Forelimb muscle (tissue), 1 donor: ENCODE data around the gene CYSTM1. TPM values are rescaled to one million over a fixed set of nuclear protein-coding genes. Genes with fewer than 3 reads are reported as not detected.
"Not testable (repeated sequence)": the region's sequence is repeated elsewhere in the genome, so short reads cannot be mapped to it uniquely, and the experiment has no call there.

Experiments
- DNase-seq: peaks from one replicate; pipeline ENCODE4 v3.0.0-alpha.2; 2013; ENCODE audit warnings: low read depth
- polyA plus RNA-seq: library from polyadenylated mRNA; unstranded; fragments of 120-200 nt; gene quantifications from one replicate; pipeline ENCODE4 v1.2.1, GENCODE V29; 2013; ENCODE audit not compliant: insufficient read length

The CYSTM1 gene
- polyA plus RNA-seq, 1 donor, result 40.6 TPM

- no peak for DNase-seq
Observed at GRCh38 chr5:140150201-140150600, 24.8 kb upstream of the CYSTM1 start.

GRCh38 chr5:140151144-140152021 is 23.6 kb upstream of the CYSTM1 start:
- DNase-seq, result no peak

GRCh38 chr5:140152022-140152999 is 22.7 kb upstream of the CYSTM1 start:
- no peak for DNase-seq

- no peak for DNase-seq
Observed at GRCh38 chr5:140153255-140153654, 21.7 kb upstream of the CYSTM1 start.

- DNase-seq, result no peak
Observed at GRCh38 chr5:140153905-140154304, 21.1 kb upstream of the CYSTM1 start.

GRCh38 chr5:140154710-140155381 is 20.1 kb upstream of the CYSTM1 start:
- DNase-seq, result not testable (repeated sequence)

DNA sequence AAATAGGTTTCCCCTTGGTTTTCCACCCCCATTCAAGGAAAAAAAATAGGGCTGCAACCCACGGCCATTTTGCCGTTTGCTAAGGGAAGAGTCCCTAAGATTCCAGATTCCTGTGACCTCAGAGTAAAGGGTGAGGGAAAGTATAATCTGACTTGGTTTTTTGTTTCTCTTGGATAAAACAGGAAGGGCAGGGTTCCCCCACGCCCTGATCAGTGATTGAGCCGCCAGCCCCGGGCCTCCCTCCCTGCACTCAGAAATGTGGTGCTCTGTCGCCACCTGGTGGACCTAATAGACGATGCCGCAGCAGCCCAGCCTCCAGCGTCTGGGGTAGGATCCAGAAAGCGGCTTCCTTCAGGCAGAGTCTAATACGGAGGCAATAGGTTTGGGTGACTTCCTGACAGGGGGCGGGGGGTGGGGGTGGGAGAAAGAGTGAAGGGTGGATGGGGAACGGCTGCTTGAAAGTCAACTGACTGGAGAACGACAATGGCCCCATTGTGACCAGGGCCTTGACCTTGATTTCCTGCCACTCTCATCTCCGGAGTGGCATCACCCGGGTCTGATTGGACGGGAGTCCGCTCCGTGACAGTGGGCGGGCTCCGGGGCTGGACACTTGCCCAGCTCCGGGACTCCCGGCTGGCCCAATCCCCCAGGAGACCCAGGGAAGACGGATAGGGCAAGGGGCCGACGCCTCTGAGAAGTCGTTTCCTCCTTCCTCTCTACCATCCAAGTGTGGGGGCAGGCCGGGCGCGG is 17.8 kb upstream of the CYSTM1 start:
- DNase-seq, result peak; percentile 74

DNA sequence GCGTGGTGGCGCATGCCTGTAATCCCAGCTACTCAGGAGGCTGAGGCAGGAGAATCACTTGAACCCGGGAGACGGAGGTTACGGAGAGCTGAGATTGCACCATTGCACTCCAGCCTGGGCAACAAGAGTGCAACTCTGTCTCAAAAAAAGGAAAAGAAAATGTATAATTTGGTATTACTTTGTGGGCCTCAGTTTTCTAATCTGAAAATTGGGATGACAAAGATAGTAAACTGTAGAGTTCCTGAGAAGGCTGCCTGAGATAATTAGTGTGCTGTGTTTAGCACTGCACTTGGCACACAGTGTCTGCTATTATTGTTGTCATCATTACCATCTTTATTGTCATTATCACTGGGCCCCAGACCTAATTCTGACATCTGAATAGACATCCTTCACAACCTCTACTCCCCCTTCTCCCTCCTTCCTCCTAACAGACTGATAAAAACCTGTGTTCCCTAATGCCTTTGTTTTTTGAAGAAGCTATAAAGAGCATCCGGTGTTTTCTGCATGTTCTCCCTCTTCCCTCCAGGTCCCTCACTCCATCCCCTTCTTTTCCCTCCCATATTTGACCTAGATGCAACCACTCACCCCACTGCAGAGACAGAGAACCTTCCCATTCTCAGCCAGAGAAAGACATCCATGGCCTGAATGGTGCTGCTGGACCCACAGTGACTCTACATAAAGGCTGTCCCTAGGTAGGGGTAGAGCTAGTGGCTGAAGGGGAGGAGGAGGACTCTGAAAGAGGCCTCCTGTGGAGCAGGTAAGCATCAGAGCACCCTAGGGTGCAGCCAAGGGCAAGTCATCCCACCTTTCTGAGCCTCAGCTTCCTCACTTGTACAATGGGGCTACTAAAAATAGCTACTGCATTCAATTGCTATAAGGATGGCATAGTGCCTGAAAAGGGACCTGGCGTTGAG is 15.7 kb upstream of the CYSTM1 start:
- no peak for DNase-seq

DNA sequence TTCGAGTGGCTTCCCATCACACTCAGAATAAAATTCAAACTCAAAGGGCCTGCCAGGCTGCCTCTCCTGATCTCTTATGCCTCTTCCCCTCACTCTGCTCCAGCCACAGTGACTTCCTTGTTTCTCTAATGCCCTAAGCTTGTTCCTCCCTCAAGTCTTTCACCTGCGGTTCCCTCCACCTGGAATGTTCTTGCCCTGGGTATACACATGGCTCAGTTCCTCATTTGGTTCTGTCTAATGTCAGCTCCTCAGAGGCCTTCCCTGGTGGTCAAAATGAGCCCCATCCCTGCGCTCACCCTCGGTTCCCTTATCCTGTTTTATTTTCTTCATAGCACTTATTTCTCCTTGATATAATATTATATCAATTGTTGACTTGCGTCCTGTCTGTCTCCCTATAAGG is 12.7 kb upstream of the CYSTM1 start:
- no peak for DNase-seq

- no peak for DNase-seq
Observed at GRCh38 chr5:140162781-140163180, 12.2 kb upstream of the CYSTM1 start.

GRCh38 chr5:140165101-140165922 is 9.7 kb upstream of the CYSTM1 start:
- no peak for DNase-seq

DNA sequence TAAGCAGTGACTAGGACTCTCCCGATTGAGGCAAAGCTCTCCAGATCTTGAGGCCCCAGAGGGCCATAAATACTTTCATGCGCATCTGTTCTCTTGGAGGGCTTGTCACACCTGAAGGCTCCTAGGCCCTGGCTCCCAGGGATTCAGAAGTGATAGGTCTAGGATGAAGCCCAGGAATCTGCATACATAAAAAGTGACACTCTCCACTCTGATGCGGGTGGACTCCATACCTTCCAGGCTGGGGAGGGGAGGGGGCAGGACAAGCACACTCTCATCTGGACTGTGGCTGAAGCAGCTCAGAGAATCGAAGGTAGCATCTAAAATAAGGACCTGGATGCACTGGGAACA is 9.1 kb upstream of the CYSTM1 start:
- DNase-seq, result no peak

DNA sequence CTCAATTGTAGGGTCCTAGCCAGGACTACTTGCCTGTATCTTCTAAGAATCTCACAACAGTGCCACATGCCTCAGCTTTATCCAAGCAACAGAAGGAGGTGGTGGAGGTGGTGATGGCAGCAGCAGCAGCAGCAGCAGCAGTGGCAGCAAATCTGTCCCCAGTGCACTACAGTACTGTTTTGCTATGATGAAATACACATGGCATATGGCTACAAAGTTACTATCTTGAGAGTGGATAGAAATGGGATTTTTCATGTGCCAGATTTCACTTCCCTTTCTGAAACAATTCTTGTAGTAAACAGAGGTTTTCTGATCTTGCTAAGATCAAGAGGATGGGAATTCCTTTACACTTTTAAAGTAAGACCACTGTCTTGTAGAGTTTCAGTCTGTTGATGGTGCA is 8.1 kb upstream of the CYSTM1 start:
- no peak for DNase-seq

GRCh38 chr5:140168371-140168770 is 6.6 kb upstream of the CYSTM1 start:
- no peak for DNase-seq

DNA sequence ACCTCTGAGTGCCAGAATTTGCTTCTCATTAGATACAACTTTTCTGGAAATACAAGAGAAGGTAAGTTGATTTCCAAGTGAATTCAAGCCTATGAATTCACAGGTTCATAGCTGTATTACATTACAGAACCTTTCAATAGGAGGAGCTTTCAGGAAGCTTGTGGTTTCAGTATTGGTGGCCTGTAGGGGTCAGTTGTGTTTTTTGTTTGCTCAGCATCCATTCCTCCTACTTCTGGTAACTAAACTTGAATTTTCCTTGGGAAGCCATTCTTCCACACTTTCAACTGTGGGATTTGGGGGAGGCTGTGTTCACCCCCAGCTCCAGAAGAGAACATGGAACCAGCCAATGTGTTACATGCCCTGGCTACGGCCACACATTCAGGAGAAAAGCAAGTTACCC is 5.6 kb upstream of the CYSTM1 start:
- DNase-seq, result no peak

- no peak for DNase-seq
Observed at GRCh38 chr5:140172483-140172882, 2.5 kb upstream of the CYSTM1 start.

DNA sequence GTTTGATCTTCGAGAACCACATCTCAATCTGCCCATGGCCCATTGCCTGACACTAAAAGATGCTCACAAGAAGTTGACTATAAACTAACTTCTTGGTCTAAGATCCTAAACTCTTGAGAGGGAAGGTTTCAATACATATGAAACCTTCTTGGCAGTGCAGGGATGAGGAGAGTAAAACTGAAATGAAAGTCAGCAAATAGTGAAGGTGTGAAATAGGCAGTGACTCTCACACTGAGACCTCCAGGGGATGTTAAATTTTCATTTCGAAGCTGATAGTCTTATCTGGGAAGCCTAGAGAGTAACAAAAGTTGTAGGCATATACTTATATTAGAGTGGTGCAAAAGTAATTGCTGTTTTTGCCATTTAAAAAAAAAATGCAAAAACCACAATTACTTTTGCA is 974 bp upstream of the CYSTM1 start:
- DNase-seq, result no peak

DNA sequence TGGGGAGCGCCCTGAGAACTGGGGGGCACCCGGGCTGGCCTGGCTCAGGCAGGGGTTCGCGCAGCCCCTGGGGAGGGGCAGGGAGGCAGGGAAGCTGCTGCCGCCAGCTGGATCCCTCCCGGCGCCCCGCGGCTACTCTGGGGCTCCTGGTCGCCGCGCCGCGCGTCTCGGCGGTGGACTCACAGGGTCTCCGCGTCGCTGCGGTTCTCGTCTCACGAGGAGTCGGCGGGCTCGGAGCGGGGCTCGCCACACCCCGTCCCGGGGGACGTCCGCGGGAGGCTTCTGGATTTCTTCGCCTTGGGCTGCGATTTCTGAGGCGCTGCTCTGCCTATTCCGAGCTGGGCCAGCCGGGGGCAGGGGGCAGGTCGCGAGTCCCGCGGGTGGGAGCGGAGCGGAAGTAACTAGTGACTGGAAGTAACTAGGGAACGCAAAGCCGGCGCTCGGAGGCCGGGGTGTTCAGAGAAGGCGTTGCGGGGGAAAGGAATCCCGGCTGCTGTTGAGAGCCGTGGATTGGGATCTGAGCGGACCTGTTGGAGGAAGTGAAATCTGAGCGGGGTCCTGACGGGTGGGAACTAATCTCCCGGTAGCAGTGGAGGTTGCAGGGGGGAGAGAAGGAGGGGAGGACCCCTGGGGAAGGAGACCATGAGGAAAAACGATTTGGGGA is 511 bp downstream of the CYSTM1 start:
- DNase-seq, result no peak

GRCh38 chr5:140176031-140176387 is 1.0 kb downstream of the CYSTM1 start:
- no peak for DNase-seq
